ENCODE results near the gene CHRM5.

- TF ChIP-seq POLR2A (IDR thresholded peaks at IDR 0.05) (no peak), EP300 (IDR thresholded peaks at IDR 0.05) (no peak)
- TF ChIP-seq, protein P1, sequence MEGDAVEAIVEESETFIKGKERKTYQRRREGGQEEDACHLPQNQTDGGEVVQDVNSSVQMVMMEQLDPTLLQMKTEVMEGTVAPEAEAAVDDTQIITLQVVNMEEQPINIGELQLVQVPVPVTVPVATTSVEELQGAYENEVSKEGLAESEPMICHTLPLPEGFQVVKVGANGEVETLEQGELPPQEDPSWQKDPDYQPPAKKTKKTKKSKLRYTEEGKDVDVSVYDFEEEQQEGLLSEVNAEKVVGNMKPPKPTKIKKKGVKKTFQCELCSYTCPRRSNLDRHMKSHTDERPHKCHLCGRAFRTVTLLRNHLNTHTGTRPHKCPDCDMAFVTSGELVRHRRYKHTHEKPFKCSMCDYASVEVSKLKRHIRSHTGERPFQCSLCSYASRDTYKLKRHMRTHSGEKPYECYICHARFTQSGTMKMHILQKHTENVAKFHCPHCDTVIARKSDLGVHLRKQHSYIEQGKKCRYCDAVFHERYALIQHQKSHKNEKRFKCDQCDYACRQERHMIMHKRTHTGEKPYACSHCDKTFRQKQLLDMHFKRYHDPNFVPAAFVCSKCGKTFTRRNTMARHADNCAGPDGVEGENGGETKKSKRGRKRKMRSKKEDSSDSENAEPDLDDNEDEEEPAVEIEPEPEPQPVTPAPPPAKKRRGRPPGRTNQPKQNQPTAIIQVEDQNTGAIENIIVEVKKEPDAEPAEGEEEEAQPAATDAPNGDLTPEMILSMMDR (IDR thresholded peaks at IDR 0.05), result no peak
These were observed 33.2 kb downstream of the CHRM5 start for GRCh38 chr15:34001536-34001935.

Data from tibial nerve (tissue), 4 donors.